Measurements from ENCODE around the gene KCND2. TPM values are rescaled to one million over a fixed set of nuclear protein-coding genes. Genes with fewer than 3 reads are reported as not detected.

KCND2 gene
- total RNA-seq, 4 donors from 2014 or later = 0.96 to 3.8 (median 1.7) TPM

GRCh38 chr7:120468611-120469010 is 195.6 kb downstream of the KCND2 start:
- no peak for TF ChIP-seq CTCF (IDR thresholded peaks at IDR 0.05)
- no peak for ATAC-seq (ENCODE audit: low FRiP score)
- no peak for DNase-seq (ENCODE audit: low spot score)

GRCh38 chr7:120472892-120473291 is 199.9 kb downstream of the KCND2 start:
- no peak for TF ChIP-seq CTCF (IDR thresholded peaks at IDR 0.05)
- no peak for ATAC-seq (ENCODE audit: low FRiP score)
- DNase-seq (ENCODE audit: low spot score) = no peak

GRCh38 chr7:120473352-120473751 is 200.4 kb downstream of the KCND2 start:
- no peak for TF ChIP-seq CTCF (IDR thresholded peaks at IDR 0.05)
- ATAC-seq (ENCODE audit: low FRiP score) (no peak), DNase-seq (ENCODE audit: low spot score) (no peak)

GRCh38 chr7:120475994-120476393 is 203.0 kb downstream of the KCND2 start:
- TF ChIP-seq CTCF (IDR thresholded peaks at IDR 0.05) = no peak
- ATAC-seq (ENCODE audit: low FRiP score) (no peak), DNase-seq (ENCODE audit: low spot score) (no peak)

- ATAC-seq (ENCODE audit: low FRiP score) (no peak), DNase-seq (ENCODE audit: low spot score) (no peak)
- no peak for TF ChIP-seq CTCF (IDR thresholded peaks at IDR 0.05)
These were observed 207.5 kb downstream of the KCND2 start for GRCh38 chr7:120480472-120480871.

GRCh38 chr7:120480930-120481329 is 208.0 kb downstream of the KCND2 start:
- no peak for ATAC-seq (ENCODE audit: low FRiP score)

More at GRCh38 chr7:120480930-120481329, 208.0 kb downstream of the KCND2 start:
- DNase-seq (ENCODE audit: low spot score) = no peak
- TF ChIP-seq CTCF (IDR thresholded peaks at IDR 0.05) = no peak
